NCI-H1694 (cell line): ENCODE measurements around the gene KMT2D.

Experiments
- DNase-seq: peaks from one replicate; lab custom pipeline; 2025; lab: John Stamatoyannopoulos, UW

KMT2D gene

GRCh38 chr12:49060237-49061156, at the start of gene KMT2D:
Gene KMT2D, minus strand, starts transcription at chr12:49060794. Its CDS starts 5,470 bp downstream, at chr12:49055324.
- peak; percentile 72 for DNase-seq

GRCh38 chr12:49109641-49110463, 49.3 kb upstream of the KMT2D start:
- no peak for DNase-seq

- DNase-seq, result no peak
Measured at GRCh38 chr12:49108958-49109404, 48.4 kb upstream of the KMT2D start.

- no peak for DNase-seq
Measured at GRCh38 chr12:49105504-49106084, 45.0 kb upstream of the KMT2D start.

- DNase-seq, result no peak
Measured at GRCh38 chr12:49104822-49105221, 44.2 kb upstream of the KMT2D start.

- DNase-seq, result no peak
Measured at GRCh38 chr12:49100380-49100779, 39.8 kb upstream of the KMT2D start.

GRCh38 chr12:49098703-49099102, 38.1 kb upstream of the KMT2D start:
- DNase-seq, result no peak

GRCh38 chr12:49098035-49098451, 37.4 kb upstream of the KMT2D start:
- peak; percentile 29 for DNase-seq

- no peak for DNase-seq
Measured at GRCh38 chr12:49097381-49097780, 36.8 kb upstream of the KMT2D start.

- DNase-seq, result no peak
Measured at GRCh38 chr12:49094975-49095365, 34.4 kb upstream of the KMT2D start.

GRCh38 chr12:49094160-49094974, 33.8 kb upstream of the KMT2D start, which contains the start of gene DHH:
Gene DHH, minus strand, starts transcription at chr12:49094801. Its CDS starts 289 bp downstream, at chr12:49094512.
- DNase-seq, result no peak

GRCh38 chr12:49093792-49094159, 33.2 kb upstream of the KMT2D start:
- DNase-seq, result no peak

GRCh38 chr12:49092816-49093406, 32.3 kb upstream of the KMT2D start:
- DNase-seq, result no peak

- no peak for DNase-seq
Measured at GRCh38 chr12:49092086-49092815, 31.7 kb upstream of the KMT2D start.

- no peak for DNase-seq
Measured at GRCh38 chr12:49091836-49092085, 31.2 kb upstream of the KMT2D start.

- no peak for DNase-seq
Measured at GRCh38 chr12:49091056-49091835, 30.7 kb upstream of the KMT2D start.

GRCh38 chr12:49089821-49090773, 29.5 kb upstream of the KMT2D start:
- no peak for DNase-seq

- no peak for DNase-seq
Measured at GRCh38 chr12:49088932-49089330, 28.3 kb upstream of the KMT2D start.
